ENCODE data around the gene YY1.
"Not testable (repeated sequence)": the region's sequence is repeated elsewhere in the genome, so short reads cannot be mapped to it uniquely, and the experiment has no call there.

Gene YY1

GRCh38 chr14:100285021-100285912, 46.3 kb downstream of the YY1 start:
- DNase-seq, result peak; percentile 63

GRCh38 chr14:100285913-100286400, 47.0 kb downstream of the YY1 start:
- no peak for DNase-seq

- no peak for DNase-seq
Observed at GRCh38 chr14:100286484-100287191, 47.7 kb downstream of the YY1 start.

- DNase-seq, result no peak
Observed at GRCh38 chr14:100287202-100287997, 48.5 kb downstream of the YY1 start.

- DNase-seq, result not testable (repeated sequence)
Observed at GRCh38 chr14:100287998-100288295, 49.0 kb downstream of the YY1 start.

GRCh38 chr14:100288382-100289185, 49.6 kb downstream of the YY1 start:
- peak; percentile 21 for DNase-seq

GRCh38 chr14:100289916-100290606, 51.1 kb downstream of the YY1 start:
- DNase-seq, result no peak

GRCh38 chr14:100290607-100291304, 51.8 kb downstream of the YY1 start:
- DNase-seq, result no peak

- no peak for DNase-seq
Observed at GRCh38 chr14:100291305-100292075, 52.5 kb downstream of the YY1 start.

- DNase-seq, result no peak
Observed at GRCh38 chr14:100292301-100292775, 53.4 kb downstream of the YY1 start.

- no peak for DNase-seq
Observed at GRCh38 chr14:100292776-100293461, 54.0 kb downstream of the YY1 start.

- no peak for DNase-seq
Observed at GRCh38 chr14:100293497-100294212, 54.7 kb downstream of the YY1 start.

GRCh38 chr14:100294213-100294962, 55.4 kb downstream of the YY1 start:
- DNase-seq, result no peak

GRCh38 chr14:100294963-100295330, 56.0 kb downstream of the YY1 start:
- no peak for DNase-seq

- no peak for DNase-seq
Observed at GRCh38 chr14:100295376-100296105, 56.6 kb downstream of the YY1 start.

- DNase-seq, result no peak
Observed at GRCh38 chr14:100296106-100296651, 57.2 kb downstream of the YY1 start.

GRCh38 chr14:100296729-100297128, 57.8 kb downstream of the YY1 start:
- not testable (repeated sequence) for DNase-seq

All from fibroblast of skin of right quadriceps (primary cell).